Measurements from ENCODE around the gene A4GALT.

The A4GALT gene

GRCh38 chr22:42716221-42716620, 4.4 kb downstream of the A4GALT start:
- Histone ChIP-seq H3K4me3 (ENCODE audit: low read length) (no peak overlapping the region), H3K4me1 (ENCODE audit: control insufficient read depth, insufficient read depth, low read length) (peaks cover 32% of the 10 kb centered on the region), H3K36me3 (ENCODE audit: control insufficient read depth, insufficient read depth, low read length, severe bottlenecking) (peaks cover 11% of the 10 kb centered on the region), H3K9me3 (ENCODE audit: control insufficient read depth, low read length) (no peaks in the 10 kb centered on the region), H3K27me3 (replicated peaks; ENCODE audit: control insufficient read depth, insufficient read depth, low read length) (no peaks in the 10 kb centered on the region), H3K9ac (ENCODE audit: low read length) (no peak overlapping the region)
- no peak for DNase-seq (ENCODE audit: low read depth)

- Histone ChIP-seq H3K9me3 (ENCODE audit: control insufficient read depth, low read length) (peaks cover 1% of the 10 kb centered on the region), H3K9ac (ENCODE audit: low read length) (no peak overlapping the region), H3K36me3 (ENCODE audit: control insufficient read depth, insufficient read depth, low read length, severe bottlenecking) (peaks cover 11% of the 10 kb centered on the region), H3K4me3 (ENCODE audit: low read length) (no peak overlapping the region), H3K4me1 (ENCODE audit: control insufficient read depth, insufficient read depth, low read length) (peaks cover 30% of the 10 kb centered on the region), H3K27me3 (replicated peaks; ENCODE audit: control insufficient read depth, insufficient read depth, low read length) (no peaks in the 10 kb centered on the region)
- no peak for DNase-seq (ENCODE audit: low read depth)
Observed at GRCh38 chr22:42714768-42715390, 5.8 kb downstream of the A4GALT start.

- H3K9me3 ChIP-seq (ENCODE audit: control insufficient read depth, low read length): peaks cover 7% of the 10 kb centered on the region
- H3K36me3 ChIP-seq (ENCODE audit: control insufficient read depth, insufficient read depth, low read length, severe bottlenecking): peaks cover 11% of the 10 kb centered on the region
- peaks cover 26% of the 10 kb centered on the region for H3K4me1 ChIP-seq (ENCODE audit: control insufficient read depth, insufficient read depth, low read length)
- H3K4me3 ChIP-seq (ENCODE audit: low read length): no peak overlapping the region
- H3K27me3 ChIP-seq (replicated peaks; ENCODE audit: control insufficient read depth, insufficient read depth, low read length): no peaks in the 10 kb centered on the region
- H3K9ac ChIP-seq (ENCODE audit: low read length): no peak overlapping the region
- DNase-seq (ENCODE audit: low read depth): no peak
Observed at GRCh38 chr22:42714308-42714707, 6.4 kb downstream of the A4GALT start.

- Histone ChIP-seq H3K9me3 (ENCODE audit: control insufficient read depth, low read length) (peaks cover 7% of the 10 kb centered on the region), H3K27me3 (replicated peaks; ENCODE audit: control insufficient read depth, insufficient read depth, low read length) (no peaks in the 10 kb centered on the region), H3K4me1 (ENCODE audit: control insufficient read depth, insufficient read depth, low read length) (peaks cover 11% of the 10 kb centered on the region), H3K4me3 (ENCODE audit: low read length) (no peak overlapping the region), H3K36me3 (ENCODE audit: control insufficient read depth, insufficient read depth, low read length, severe bottlenecking) (peaks cover 11% of the 10 kb centered on the region), H3K9ac (ENCODE audit: low read length) (no peak overlapping the region)
- DNase-seq (ENCODE audit: low read depth): no peak
Observed at GRCh38 chr22:42711895-42712837, 8.5 kb downstream of the A4GALT start.

GRCh38 chr22:42711281-42711731, 9.4 kb downstream of the A4GALT start:
- Histone ChIP-seq H3K9ac (ENCODE audit: low read length) (no peak overlapping the region), H3K4me3 (ENCODE audit: low read length) (no peak overlapping the region), H3K36me3 (ENCODE audit: control insufficient read depth, insufficient read depth, low read length, severe bottlenecking) (peaks cover 11% of the 10 kb centered on the region), H3K4me1 (ENCODE audit: control insufficient read depth, insufficient read depth, low read length) (peaks cover 5% of the 10 kb centered on the region), H3K9me3 (ENCODE audit: control insufficient read depth, low read length) (peaks cover 7% of the 10 kb centered on the region), H3K27me3 (replicated peaks; ENCODE audit: control insufficient read depth, insufficient read depth, low read length) (no peaks in the 10 kb centered on the region)
- no peak for DNase-seq (ENCODE audit: low read depth)

GRCh38 chr22:42708417-42708816, 12.3 kb downstream of the A4GALT start:
- Histone ChIP-seq H3K27me3 (replicated peaks; ENCODE audit: control insufficient read depth, insufficient read depth, low read length) (no peaks in the 10 kb centered on the region), H3K9ac (ENCODE audit: low read length) (no peak overlapping the region), H3K4me1 (ENCODE audit: control insufficient read depth, insufficient read depth, low read length) (peaks cover 10% of the 10 kb centered on the region), H3K9me3 (ENCODE audit: control insufficient read depth, low read length) (peaks cover 7% of the 10 kb centered on the region), H3K36me3 (ENCODE audit: control insufficient read depth, insufficient read depth, low read length, severe bottlenecking) (peaks cover 11% of the 10 kb centered on the region), H3K4me3 (ENCODE audit: low read length) (no peak overlapping the region)
- DNase-seq (ENCODE audit: low read depth): no peak

- DNase-seq (ENCODE audit: low read depth): no peak
- peaks cover 6% of the 10 kb centered on the region for H3K36me3 ChIP-seq (ENCODE audit: control insufficient read depth, insufficient read depth, low read length, severe bottlenecking)
- peaks cover 10% of the 10 kb centered on the region for H3K4me1 ChIP-seq (ENCODE audit: control insufficient read depth, insufficient read depth, low read length)
- H3K27me3 ChIP-seq (replicated peaks; ENCODE audit: control insufficient read depth, insufficient read depth, low read length): no peaks in the 10 kb centered on the region
- H3K9ac ChIP-seq (ENCODE audit: low read length): no peak overlapping the region
- H3K4me3 ChIP-seq (ENCODE audit: low read length): no peak overlapping the region
- peaks cover 7% of the 10 kb centered on the region for H3K9me3 ChIP-seq (ENCODE audit: control insufficient read depth, low read length)
Observed at GRCh38 chr22:42707496-42707895, 13.2 kb downstream of the A4GALT start.

- H3K9me3 ChIP-seq (ENCODE audit: control insufficient read depth, low read length): peaks cover 6% of the 10 kb centered on the region
Observed at GRCh38 chr22:42704896-42705295, 15.8 kb downstream of the A4GALT start.

GRCh38 chr22:42702675-42703074, 18.0 kb downstream of the A4GALT start:
- Histone ChIP-seq H3K4me3 (ENCODE audit: low read length) (no peak overlapping the region), H3K9ac (ENCODE audit: low read length) (no peak overlapping the region), H3K27me3 (replicated peaks; ENCODE audit: control insufficient read depth, insufficient read depth, low read length) (no peaks in the 10 kb centered on the region), H3K4me1 (ENCODE audit: control insufficient read depth, insufficient read depth, low read length) (peaks cover 28% of the 10 kb centered on the region), H3K9me3 (ENCODE audit: control insufficient read depth, low read length) (no peaks in the 10 kb centered on the region), H3K36me3 (ENCODE audit: control insufficient read depth, insufficient read depth, low read length, severe bottlenecking) (no peaks in the 10 kb centered on the region)
- no peak for DNase-seq (ENCODE audit: low read depth)

More at GRCh38 chr22:42704896-42705295, 15.8 kb downstream of the A4GALT start:
- Histone ChIP-seq H3K4me3 (ENCODE audit: low read length) (no peak overlapping the region), H3K27me3 (replicated peaks; ENCODE audit: control insufficient read depth, insufficient read depth, low read length) (no peaks in the 10 kb centered on the region), H3K36me3 (ENCODE audit: control insufficient read depth, insufficient read depth, low read length, severe bottlenecking) (no peaks in the 10 kb centered on the region), H3K4me1 (ENCODE audit: control insufficient read depth, insufficient read depth, low read length) (peaks cover 6% of the 10 kb centered on the region), H3K9ac (ENCODE audit: low read length) (no peak overlapping the region)
- no peak for DNase-seq (ENCODE audit: low read depth)

GRCh38 chr22:42701694-42702093, 19.0 kb downstream of the A4GALT start:
- Histone ChIP-seq H3K27me3 (replicated peaks; ENCODE audit: control insufficient read depth, insufficient read depth, low read length) (no peaks in the 10 kb centered on the region), H3K9me3 (ENCODE audit: control insufficient read depth, low read length) (no peaks in the 10 kb centered on the region), H3K9ac (ENCODE audit: low read length) (no peak overlapping the region), H3K36me3 (ENCODE audit: control insufficient read depth, insufficient read depth, low read length, severe bottlenecking) (no peaks in the 10 kb centered on the region), H3K4me1 (ENCODE audit: control insufficient read depth, insufficient read depth, low read length) (peaks cover 38% of the 10 kb centered on the region), H3K4me3 (ENCODE audit: low read length) (no peak overlapping the region)
- DNase-seq (ENCODE audit: low read depth): no peak

GRCh38 chr22:42700901-42701300, 19.8 kb downstream of the A4GALT start:
- no peaks in the 10 kb centered on the region for H3K36me3 ChIP-seq (ENCODE audit: control insufficient read depth, insufficient read depth, low read length, severe bottlenecking)
- H3K4me1 ChIP-seq (ENCODE audit: control insufficient read depth, insufficient read depth, low read length): peaks cover 41% of the 10 kb centered on the region
- H3K4me3 ChIP-seq (ENCODE audit: low read length): no peak overlapping the region
- no peaks in the 10 kb centered on the region for H3K9me3 ChIP-seq (ENCODE audit: control insufficient read depth, low read length)
- DNase-seq (ENCODE audit: low read depth): no peak
- no peak overlapping the region for H3K9ac ChIP-seq (ENCODE audit: low read length)
- H3K27me3 ChIP-seq (replicated peaks; ENCODE audit: control insufficient read depth, insufficient read depth, low read length): no peaks in the 10 kb centered on the region
